Stomach (tissue), 9 donors: ENCODE measurements around the gene SACS. TPM values are rescaled to one million over a fixed set of nuclear protein-coding genes. Genes with fewer than 3 reads are reported as not detected.

Experiments
- DNase-seq, 2 donors: peaks; one replicate each; pipeline versions ENCODE4 v3.0.0 to v3.0.0-alpha.2; 2013 to 2019
- H3K27ac ChIP-seq, 5 donors: fragments of 200-600 bp in 4 of 5; sonication (generic) in 4 of 5; one replicate each; pipeline ENCODE4 v1.5.1; 2013 to 2019; ENCODE audit warnings: mild to moderate bottlenecking in 1 of 5, moderate library complexity in 1 of 5
- H3K27me3 ChIP-seq, 3 donors: fragments of 200-600 bp; sonication (generic); one replicate each; pipeline ENCODE4 v1.5.1; 2017 to 2019; ENCODE audit warnings: mixed run types in 1 of 3
- H3K36me3 ChIP-seq, 4 donors: fragments of 200-600 bp; sonication (generic); 1 replicate in 3 of 4; 2 replicates in 1 of 4; pipeline ENCODE4 v1.5.1; 2016 to 2019
- H3K4me1 ChIP-seq, 4 donors: fragments of 200-600 bp; sonication (generic); one replicate each; pipeline ENCODE4 v1.5.1; 2016 to 2019
- H3K4me3 ChIP-seq, 4 donors: fragments of 200-600 bp; sonication (generic) in 3 of 4; one replicate each; pipeline ENCODE4 v1.5.1; 2016 to 2019; ENCODE audit warnings: mild to moderate bottlenecking in 1 of 4
- H3K9me3 ChIP-seq, 4 donors: fragments of 200-600 bp; sonication (generic); one replicate each; pipeline ENCODE4 v1.5.1; 2016 to 2019
- EP300 ChIP-seq: sonication (generic); formaldehyde crosslinking; IDR thresholded peaks from one replicate; pipeline ENCODE4 v1.6.1; 2017; ENCODE audit warnings: antibody characterized with exemption
- POLR2A ChIP-seq, 4 donors: fragments of 450-650 bp; IDR thresholded peaks; one replicate each; pipeline ENCODE4 v1.6.1; 2016; ENCODE audit warnings: antibody characterized with exemption in 4 of 4, control low read depth in 2 of 4, mild to moderate bottlenecking in 1 of 4, moderate library complexity in 1 of 4
- POLR2AphosphoS5 ChIP-seq, 3 donors: sonication (generic); formaldehyde crosslinking; IDR thresholded peaks; one replicate each; pipeline ENCODE4 v1.6.1; 2016; ENCODE audit warnings: antibody characterized with exemption in 3 of 3
- WGBS, 5 donors: extraction: QIAGEN DNeasy Blood & Tissue Kit in 3 of 5; methylation state at CpG; one replicate each; pipeline versions ENCODE4 v1.1.5 to v1.1.7; 2013 to 2018; 5-methylcytosine and 5-hydroxymethylcytosine counted together
- intact Hi-C: fragments of 100-400 bp; cut with DNase I; formaldehyde crosslinking; loops from one replicate; pipeline ENCODE4 v1.15.1; 2023; ENCODE audit warnings: low total_unique reads
- polyA plus RNA-seq, 3 donors: library from polyadenylated mRNA; stranded (reverse); fragments of 200-250 nt; gene quantifications; one replicate each; pipeline ENCODE4 v1.2.3, GENCODE V29; 2013
- total RNA-seq, 5 donors: library from RNA; depleted of rRNA; stranded (reverse); fragments of >200 nt; gene quantifications; one replicate each; pipeline versions ENCODE4 v1.1.0 to v1.2.3, GENCODE V29; 2014 to 2016
- TF ChIP-seq, protein P1 (sequence below), 7 experiments: fragments of 450-650 bp in 4 of 7; fragments of 200-600 bp in 3 of 7; sonication (generic) in 3 of 7; IDR thresholded peaks; one replicate each; pipeline ENCODE4 v1.5.1; 2016 to 2019; ENCODE audit warnings: antibody characterized with exemption in 7 of 7, control low read depth in 2 of 7, mild to moderate bottlenecking in 1 of 7
- donor health status: healthy with polysubstance abuse.
- donor health status: Bipolar disorder and iron deficiency.
- donor health status: healthy.

The SACS gene
- total and polyA plus RNA-seq, 8 donors: 1.1 to 34.0 (median 4.9) TPM

DNA sequence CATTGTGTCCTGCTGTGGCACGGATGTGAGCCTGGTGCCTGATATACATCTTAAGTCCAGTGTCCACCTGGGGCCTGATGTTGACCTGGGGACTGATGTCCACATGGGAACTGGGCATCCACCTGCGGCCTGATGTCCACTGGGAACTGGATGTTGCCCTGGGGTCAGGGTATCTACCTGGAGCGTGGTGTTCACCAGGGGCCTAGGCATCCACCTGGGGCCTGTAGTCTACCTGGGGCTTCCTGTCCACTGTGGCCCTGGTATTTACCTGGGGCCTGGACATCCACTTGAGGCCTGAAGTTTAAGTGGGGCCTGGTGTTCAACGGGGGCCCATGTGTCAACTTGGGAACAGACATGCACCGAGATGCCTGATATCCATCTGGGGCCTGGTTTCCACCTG is 11.9 kb downstream of the SACS start:
- H3K27ac ChIP-seq: no peak overlapping the region
- intact Hi-C loops: no loop called here
- no peaks in the 10 kb centered on the region for H3K36me3 ChIP-seq
- no peaks in the 10 kb centered on the region for H3K9me3 ChIP-seq
- TF ChIP-seq POLR2A (IDR thresholded peaks at IDR 0.05) (no peak), EP300 (no peak), POLR2AphosphoS5 (IDR thresholded peaks at IDR 0.05) (no peak)
- TF ChIP-seq, protein P1, sequence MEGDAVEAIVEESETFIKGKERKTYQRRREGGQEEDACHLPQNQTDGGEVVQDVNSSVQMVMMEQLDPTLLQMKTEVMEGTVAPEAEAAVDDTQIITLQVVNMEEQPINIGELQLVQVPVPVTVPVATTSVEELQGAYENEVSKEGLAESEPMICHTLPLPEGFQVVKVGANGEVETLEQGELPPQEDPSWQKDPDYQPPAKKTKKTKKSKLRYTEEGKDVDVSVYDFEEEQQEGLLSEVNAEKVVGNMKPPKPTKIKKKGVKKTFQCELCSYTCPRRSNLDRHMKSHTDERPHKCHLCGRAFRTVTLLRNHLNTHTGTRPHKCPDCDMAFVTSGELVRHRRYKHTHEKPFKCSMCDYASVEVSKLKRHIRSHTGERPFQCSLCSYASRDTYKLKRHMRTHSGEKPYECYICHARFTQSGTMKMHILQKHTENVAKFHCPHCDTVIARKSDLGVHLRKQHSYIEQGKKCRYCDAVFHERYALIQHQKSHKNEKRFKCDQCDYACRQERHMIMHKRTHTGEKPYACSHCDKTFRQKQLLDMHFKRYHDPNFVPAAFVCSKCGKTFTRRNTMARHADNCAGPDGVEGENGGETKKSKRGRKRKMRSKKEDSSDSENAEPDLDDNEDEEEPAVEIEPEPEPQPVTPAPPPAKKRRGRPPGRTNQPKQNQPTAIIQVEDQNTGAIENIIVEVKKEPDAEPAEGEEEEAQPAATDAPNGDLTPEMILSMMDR (IDR thresholded peaks at IDR 0.05): no peak
- 78 to 93% (median 90%) methylated on average over 3 to 5 of the region's 5 CpGs for WGBS, 5 donors
- no peak overlapping the region for H3K4me3 ChIP-seq
- H3K4me1 ChIP-seq: peaks cover 0 to 3% (median under 1%) of the 10 kb centered on the region in 4 donors
- DNase-seq: no peak
- no peaks in the 10 kb centered on the region for H3K27me3 ChIP-seq

DNA sequence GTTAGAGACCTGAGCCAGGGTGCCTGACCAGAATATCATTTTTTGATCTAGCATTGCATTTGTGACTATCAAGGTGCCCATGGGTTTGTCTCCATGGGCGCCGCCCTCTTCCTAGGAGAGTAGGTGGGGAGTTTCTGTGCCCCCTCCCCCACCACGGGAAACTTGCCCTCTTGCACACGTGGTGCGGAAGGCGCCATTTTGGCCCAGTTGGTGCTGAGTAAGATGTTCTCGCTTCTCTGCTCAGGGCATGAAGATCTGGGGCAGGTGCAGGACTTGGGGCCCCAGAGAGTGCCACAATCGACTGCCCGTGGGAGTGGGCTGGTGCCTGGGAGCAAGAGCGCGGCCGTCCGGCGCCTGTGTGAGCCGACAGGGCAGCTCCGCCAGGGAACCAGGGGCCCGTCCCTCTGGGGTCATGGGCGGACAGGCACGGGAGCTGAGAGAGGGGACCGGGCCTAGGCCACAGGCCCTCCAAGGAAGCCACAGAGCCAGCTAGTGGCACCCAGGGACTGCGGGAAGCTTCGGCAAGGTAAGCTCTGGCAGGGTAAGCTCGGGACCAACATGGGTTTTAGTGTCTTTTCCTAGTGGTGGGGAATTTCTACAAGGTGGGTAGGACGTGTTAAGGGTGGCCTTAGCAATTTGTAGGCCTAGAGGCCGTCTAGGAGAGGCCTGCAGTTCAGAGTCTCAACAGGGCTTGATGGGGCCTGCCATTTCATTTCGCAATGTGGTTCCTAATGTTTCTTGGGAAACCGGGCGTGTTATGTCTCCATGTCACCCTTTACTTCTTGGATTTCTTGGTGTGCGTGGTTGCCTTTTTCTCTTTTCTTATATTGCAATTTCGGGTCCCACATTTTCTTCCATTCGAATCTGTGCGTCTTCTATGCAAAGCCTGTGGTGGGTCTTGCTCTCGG is 14.5 kb downstream of the SACS start:
- no peak for DNase-seq
- WGBS, 5 donors: 95 to 98% (median 97%) methylated on average over 17 to 33 of the region's 33 CpGs
- intact Hi-C loops: no loop called here

DNA sequence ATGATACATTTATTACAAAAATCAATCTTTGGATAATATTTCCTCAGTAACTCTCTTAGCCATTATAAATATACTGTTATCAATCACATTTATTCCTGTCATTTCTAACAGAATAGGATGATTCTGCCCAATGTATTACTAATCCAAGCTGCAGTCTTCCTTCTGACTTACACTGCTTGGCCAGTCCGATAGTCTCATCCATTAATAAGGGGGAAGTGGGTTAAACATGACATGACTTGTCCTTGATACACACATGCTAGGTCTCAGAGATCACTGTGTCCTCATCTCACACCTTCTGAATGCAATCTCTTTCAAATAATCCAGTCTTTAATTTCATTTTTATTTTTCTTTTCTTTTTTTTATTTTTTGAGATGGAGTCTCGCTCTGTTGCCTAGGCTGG is 18.8 kb downstream of the SACS start:
- 83 to 98% (median 90%) methylated on average over 2 of the region's 2 CpGs for WGBS, 5 donors
- H3K27me3 ChIP-seq: no peaks in the 10 kb centered on the region
- intact Hi-C loops: no loop called here

More for the DNA sequence above, 14.5 kb downstream of the SACS start:
- Histone ChIP-seq H3K9me3 (no peaks in the 10 kb centered on the region), H3K4me3 (no peak overlapping the region), H3K4me1 (no peaks in the 10 kb centered on the region), H3K36me3 (no peaks in the 10 kb centered on the region), H3K27ac (no peak overlapping the region), H3K27me3 (no peaks in the 10 kb centered on the region)
- TF ChIP-seq, protein P1 (IDR thresholded peaks at IDR 0.05): no peak
- TF ChIP-seq EP300 (no peak), POLR2A (IDR thresholded peaks at IDR 0.05) (no peak), POLR2AphosphoS5 (IDR thresholded peaks at IDR 0.05) (no peak)

DNA sequence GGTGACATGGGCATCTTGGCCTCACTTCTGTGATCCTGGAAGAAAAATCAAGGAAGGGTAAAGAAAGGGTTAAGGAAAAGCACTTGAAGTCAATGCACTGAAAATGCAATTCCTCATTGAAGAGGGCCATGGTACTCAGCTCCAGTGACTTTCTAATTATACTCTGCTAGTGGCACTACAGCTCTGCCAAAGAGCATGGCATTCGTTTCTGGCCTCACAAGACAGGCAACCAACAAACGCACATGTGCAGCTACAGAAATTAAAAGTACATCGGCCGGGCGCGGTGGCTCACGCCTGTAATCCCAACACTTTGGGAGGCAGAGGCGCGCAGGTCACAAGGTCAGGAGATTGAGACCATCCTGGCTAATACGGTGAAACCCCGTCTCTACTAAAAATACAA is 21.8 kb downstream of the SACS start:
- Histone ChIP-seq H3K4me1 (no peaks in the 10 kb centered on the region), H3K27me3 (no peaks in the 10 kb centered on the region), H3K9me3 (no peaks in the 10 kb centered on the region), H3K4me3 (no peak overlapping the region), H3K36me3 (no peaks in the 10 kb centered on the region), H3K27ac (no peak overlapping the region)
- WGBS, 5 donors: 86 to 96% (median 93%) methylated on average over 11 of the region's 11 CpGs
- TF ChIP-seq, protein P1 (IDR thresholded peaks at IDR 0.05): no peak
- TF ChIP-seq EP300: no peak
- TF ChIP-seq POLR2A (IDR thresholded peaks at IDR 0.05): no peak
- no peak for TF ChIP-seq POLR2AphosphoS5 (IDR thresholded peaks at IDR 0.05)
- DNase-seq: no peak
- intact Hi-C loops: no loop called here

More for the DNA sequence above, 18.8 kb downstream of the SACS start:
- TF ChIP-seq POLR2A (IDR thresholded peaks at IDR 0.05) (no peak), EP300 (no peak), POLR2AphosphoS5 (IDR thresholded peaks at IDR 0.05) (no peak)
- TF ChIP-seq, protein P1 (IDR thresholded peaks at IDR 0.05): no peak
- H3K27ac ChIP-seq: no peak overlapping the region
- H3K4me3 ChIP-seq: no peak overlapping the region
- no peak for DNase-seq
- H3K9me3 ChIP-seq: no peaks in the 10 kb centered on the region
- no peaks in the 10 kb centered on the region for H3K4me1 ChIP-seq
- no peaks in the 10 kb centered on the region for H3K36me3 ChIP-seq
